Measurements from ENCODE around the gene OR52N1.

Gene OR52N1

GRCh38 chr11:5791165-5791564, at the start of gene OR52N1:
Gene OR52N1 (minus strand): TSS chr11:5791265. CDS start chr11:5788816, 2,449 bp downstream.
- no peak for DNase-seq (ENCODE audit: low read depth)

- DNase-seq (ENCODE audit: low read depth), result no peak
These were observed 46.6 kb upstream of the OR52N1 start for GRCh38 chr11:5837695-5838094.

GRCh38 chr11:5833446-5833845, 42.4 kb upstream of the OR52N1 start:
- no peak for DNase-seq (ENCODE audit: low read depth)

- no peak for DNase-seq (ENCODE audit: low read depth)
These were observed 40.2 kb upstream of the OR52N1 start for GRCh38 chr11:5831196-5831829.

GRCh38 chr11:5818245-5818886, 27.3 kb upstream of the OR52N1 start:
- DNase-seq (ENCODE audit: low read depth), result no peak

GRCh38 chr11:5815534-5815933, 24.5 kb upstream of the OR52N1 start:
- DNase-seq (ENCODE audit: low read depth), result no peak

- DNase-seq (ENCODE audit: low read depth), result no peak
These were observed 19.1 kb upstream of the OR52N1 start for GRCh38 chr11:5809905-5810795.

- peak; percentile 2 for DNase-seq (ENCODE audit: low read depth)
These were observed 18.1 kb upstream of the OR52N1 start for GRCh38 chr11:5809122-5809519.

GRCh38 chr11:5808500-5809121, 17.5 kb upstream of the OR52N1 start, which contains the start of gene OR52N2:
Gene OR52N2 (plus strand): TSS chr11:5808924. CDS start chr11:5820336, 11,412 bp downstream.
- peak; percentile 57 for DNase-seq (ENCODE audit: low read depth)

GRCh38 chr11:5807580-5807979, 16.5 kb upstream of the OR52N1 start:
- no peak for DNase-seq (ENCODE audit: low read depth)

GRCh38 chr11:5803982-5804381, 12.9 kb upstream of the OR52N1 start:
- no peak for DNase-seq (ENCODE audit: low read depth)

GRCh38 chr11:5796541-5796940, 5.5 kb upstream of the OR52N1 start:
- peak; percentile 7 for DNase-seq (ENCODE audit: low read depth)

GRCh38 chr11:5783255-5783654, 7.8 kb downstream of the OR52N1 start, which contains the start of gene OR52N5:
Gene OR52N5 (minus strand): TSS chr11:5783355. CDS start chr11:5778634, 4,721 bp downstream.
- no peak for DNase-seq (ENCODE audit: low read depth)

- DNase-seq (ENCODE audit: low read depth), result no peak
These were observed 24.0 kb downstream of the OR52N1 start for GRCh38 chr11:5767056-5767455.

GRCh38 chr11:5753943-5754342, 37.1 kb downstream of the OR52N1 start, which contains the start of gene OR52N4:
Gene OR52N4 (plus strand): TSS chr11:5754243. CDS start chr11:5754741, 498 bp downstream.
- DNase-seq (ENCODE audit: low read depth), result no peak

- no peak for DNase-seq (ENCODE audit: low read depth)
These were observed 41.2 kb downstream of the OR52N1 start for GRCh38 chr11:5749836-5750235.

GRCh38 chr11:5746614-5747013, 44.5 kb downstream of the OR52N1 start:
- no peak for DNase-seq (ENCODE audit: low read depth)

- no peak for DNase-seq (ENCODE audit: low read depth)
These were observed 52.6 kb downstream of the OR52N1 start for GRCh38 chr11:5738431-5738830.

- no peak for DNase-seq (ENCODE audit: low read depth)
These were observed 53.2 kb downstream of the OR52N1 start for GRCh38 chr11:5737670-5738392.

- DNase-seq (ENCODE audit: low read depth), result peak; percentile 59
These were observed 54.0 kb downstream of the OR52N1 start for GRCh38 chr11:5737091-5737490.

Measured in amniotic epithelial cell (primary cell).